Measurements from ENCODE around the gene EHD4. TPM values are rescaled to one million over a fixed set of nuclear protein-coding genes. Genes with fewer than 3 reads are reported as not detected.

EHD4 gene
- total RNA-seq, 1 donor from 2014 or later = 190 TPM

DNA sequence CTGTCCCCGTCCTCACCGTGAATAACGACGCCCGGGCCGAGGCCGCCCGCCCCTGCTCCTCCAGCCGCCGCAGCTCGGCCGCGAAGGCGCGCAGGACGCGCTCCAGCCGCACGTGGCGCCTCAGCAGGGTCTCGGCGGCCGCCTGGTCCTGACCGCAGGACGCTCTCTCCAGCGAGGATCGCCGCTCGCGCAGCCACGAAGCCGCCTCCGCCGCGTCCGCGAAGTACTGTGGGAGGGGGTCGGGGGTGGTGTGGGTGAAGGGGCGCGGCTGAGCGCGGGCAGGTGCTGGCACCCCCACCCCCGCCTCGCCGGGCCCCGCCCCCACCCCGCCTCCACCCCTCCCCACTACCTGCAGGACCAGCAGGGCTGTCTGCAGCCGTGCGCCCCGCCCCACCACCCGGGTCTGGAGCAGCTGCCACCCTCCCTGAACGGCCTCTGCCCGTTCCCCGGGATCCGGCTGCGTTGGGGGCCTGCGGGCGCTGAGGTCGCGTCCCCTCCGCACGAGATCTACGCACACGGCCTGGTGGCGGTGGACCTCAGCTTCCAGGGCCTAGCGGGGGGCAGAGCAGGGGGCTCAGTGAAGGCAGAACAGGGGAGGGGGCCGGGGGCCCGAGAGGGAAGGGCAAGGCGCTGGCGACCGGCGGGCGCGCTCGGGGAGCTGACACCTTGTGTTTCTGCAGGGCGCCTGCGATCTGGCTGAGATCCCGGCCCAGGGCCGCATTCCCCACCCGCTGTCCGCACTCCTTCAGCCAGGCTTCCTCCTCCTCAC lies 90.3 kb downstream of the EHD4 start:
- no peak for DNase-seq (ENCODE audit: low read depth, low spot score)

DNA sequence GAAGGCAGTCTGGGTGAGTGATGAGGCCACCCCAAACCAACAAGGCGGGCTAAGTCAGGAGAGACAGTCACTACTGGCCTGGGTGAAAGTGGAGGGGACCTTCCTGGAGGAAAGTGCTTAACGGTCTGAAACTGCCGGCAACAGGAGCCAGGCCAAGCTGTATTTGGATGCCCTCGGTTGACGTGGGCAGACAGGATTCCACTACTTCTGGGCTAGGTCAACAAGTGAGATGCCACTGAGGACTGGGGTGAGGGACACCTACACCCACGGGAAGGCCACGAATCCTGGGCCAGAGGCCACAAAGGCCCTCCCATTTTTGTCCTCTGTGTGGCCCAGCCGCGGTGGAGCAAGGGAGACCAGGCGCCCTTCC lies 90.8 kb downstream of the EHD4 start:
- no peak for DNase-seq (ENCODE audit: low read depth, low spot score)

DNA sequence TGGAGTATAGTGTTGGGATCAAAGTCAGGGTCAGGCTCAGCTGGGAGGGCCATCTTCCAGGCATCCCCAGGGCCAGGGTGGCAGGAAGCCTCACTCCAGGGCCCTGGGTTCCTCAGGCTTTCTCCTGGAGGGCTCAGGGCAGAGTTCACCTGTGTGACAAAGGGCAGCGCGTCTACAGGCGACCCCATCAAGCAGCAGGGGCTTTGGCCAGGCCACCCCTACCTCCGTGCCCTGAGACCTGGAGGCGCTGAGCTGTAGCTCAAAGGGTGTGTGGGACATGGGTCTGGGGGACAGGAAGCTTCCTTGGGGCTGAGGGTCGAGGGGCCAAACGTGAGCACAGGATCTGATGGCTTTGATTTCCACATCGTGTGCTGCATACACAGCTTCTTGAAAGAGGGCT lies 91.3 kb downstream of the EHD4 start:
- DNase-seq (ENCODE audit: low read depth, low spot score) = no peak

DNA sequence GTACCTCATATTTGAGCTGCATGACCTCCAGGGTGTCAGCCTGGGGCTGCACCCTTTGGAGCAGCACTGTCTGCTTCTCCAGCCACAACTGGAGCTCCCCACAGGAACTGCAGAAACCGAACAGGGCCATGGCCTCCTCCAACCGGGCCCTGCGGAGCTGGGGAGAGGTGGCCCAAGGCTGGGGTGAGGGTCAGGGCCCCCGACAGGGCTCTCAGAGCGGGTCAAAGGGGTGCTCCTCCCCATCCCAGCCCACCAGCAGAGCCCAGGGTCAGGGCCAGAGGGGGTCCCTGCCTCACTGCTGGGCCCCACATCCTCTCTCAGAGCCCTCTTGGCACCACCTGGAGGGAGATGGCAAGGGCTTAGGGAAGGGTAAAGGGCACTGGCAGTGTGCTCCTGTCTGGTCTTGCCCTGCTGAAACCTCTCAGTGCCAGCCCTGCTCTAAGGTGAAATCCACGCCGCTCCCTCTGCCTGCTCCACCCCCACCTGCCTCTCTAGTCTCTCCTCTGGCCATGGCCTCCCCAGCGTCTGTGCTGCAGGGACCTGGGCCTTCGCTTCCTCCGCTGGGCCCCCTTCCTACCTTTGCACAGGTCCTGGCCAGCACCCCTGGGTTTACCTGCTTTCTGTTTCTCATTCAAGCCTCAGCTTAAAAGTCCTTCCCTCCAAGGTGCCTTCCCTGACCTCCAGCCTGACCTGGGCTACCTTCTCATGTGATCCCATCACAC lies 92.0 kb downstream of the EHD4 start:
- no peak for DNase-seq (ENCODE audit: low read depth, low spot score)

DNA sequence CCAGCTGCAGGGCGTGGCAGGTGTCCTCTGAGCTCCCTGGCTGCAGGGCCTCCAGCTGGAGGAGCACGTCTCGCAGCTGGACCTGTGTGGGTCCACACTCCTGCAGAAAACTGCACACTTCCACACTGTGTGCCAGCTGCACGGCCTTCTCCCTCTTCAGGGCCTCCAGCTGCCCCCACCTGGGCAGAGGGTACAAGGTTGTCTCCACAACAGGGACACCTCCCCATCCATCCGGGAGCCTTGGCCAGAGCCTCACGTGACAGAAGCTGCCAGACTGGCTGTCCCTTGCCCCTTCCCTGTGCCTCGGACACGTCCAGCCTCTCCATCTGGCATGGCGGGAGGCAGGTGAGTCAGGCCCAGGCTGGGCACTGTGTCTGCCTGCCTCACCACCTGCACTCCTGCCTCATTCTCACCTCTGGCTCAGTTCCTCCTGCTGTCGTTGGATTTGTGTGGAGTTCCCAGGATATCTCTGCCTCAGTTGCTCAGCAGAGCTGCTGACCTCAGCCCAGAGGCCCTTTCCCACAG lies 93.0 kb downstream of the EHD4 start:
- DNase-seq (ENCODE audit: low read depth, low spot score) = no peak

DNA sequence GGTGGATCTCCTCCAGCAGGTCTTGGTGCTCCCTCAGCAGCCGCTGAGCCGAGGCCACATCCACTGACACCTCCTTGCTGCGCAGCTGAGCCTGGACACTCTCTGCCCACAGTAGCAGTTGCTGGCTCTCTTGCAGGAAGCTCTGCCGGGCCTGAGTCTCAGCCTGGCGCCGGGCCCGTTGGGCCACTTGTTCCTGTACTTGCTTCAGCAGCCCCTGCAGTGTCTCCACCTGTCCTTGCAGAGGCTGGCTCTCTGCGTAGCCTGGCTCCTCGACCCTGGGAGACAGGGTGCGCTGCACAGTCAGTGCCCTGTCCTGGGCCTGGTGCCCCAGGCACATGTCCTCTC lies 94.0 kb downstream of the EHD4 start:
- no peak for DNase-seq (ENCODE audit: low read depth, low spot score)

DNA sequence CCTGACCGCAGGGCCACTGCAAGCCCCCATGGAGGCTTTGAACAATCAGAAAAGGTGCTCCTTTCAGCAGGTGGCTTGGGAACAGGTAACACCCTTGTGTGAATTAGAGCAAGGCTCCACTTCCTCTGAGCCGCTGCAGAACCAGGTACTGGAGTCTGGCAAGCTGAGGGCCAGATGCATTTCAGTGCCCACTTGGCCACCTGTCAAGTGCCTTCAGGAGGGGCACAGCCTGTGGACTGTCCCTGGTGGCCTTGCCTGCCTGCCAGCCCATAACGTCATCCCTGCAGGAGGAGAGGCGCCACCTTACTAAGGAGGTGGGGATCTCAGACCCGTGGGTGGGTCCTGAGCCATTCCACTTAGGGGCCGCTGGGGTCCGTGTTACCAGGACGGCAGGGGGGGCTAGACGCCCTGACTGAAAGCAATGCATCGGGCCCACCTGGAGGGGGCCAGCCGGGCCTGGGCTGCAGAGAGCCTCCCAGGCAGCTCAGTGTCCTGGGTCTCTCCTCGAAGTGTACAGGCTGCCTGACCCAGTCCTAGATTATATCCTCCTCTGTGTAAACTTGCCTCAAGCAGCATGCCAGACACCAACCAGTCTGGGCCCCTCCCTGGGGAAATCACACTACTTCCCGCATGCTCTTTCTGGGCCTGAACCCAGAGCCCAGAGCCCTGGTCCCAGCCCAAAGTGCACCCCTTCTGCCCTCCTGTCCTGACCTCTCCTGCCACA lies 94.6 kb downstream of the EHD4 start:
- no peak for DNase-seq (ENCODE audit: low read depth, low spot score)

DNA sequence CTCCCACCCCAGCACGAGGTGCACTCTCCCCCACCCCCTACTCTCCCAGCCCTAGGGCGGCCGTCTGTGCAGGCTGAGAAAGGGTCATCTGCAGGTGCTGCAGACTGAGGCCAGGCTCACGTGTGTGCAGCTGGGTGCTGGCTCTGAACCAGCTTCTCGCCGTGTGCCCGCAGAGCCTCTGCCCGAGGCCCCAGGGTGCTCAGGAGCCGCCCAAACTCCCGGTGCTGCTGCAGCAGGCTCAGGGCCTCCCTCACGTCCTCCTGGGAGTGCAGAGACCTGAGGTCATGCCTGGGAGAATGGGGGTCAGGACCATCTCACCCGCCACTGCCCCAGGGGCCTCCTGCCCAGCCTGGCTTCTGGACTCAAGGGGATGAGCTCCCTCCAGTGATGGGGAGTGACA lies 95.7 kb downstream of the EHD4 start:
- no peak for DNase-seq (ENCODE audit: low read depth, low spot score)

DNA sequence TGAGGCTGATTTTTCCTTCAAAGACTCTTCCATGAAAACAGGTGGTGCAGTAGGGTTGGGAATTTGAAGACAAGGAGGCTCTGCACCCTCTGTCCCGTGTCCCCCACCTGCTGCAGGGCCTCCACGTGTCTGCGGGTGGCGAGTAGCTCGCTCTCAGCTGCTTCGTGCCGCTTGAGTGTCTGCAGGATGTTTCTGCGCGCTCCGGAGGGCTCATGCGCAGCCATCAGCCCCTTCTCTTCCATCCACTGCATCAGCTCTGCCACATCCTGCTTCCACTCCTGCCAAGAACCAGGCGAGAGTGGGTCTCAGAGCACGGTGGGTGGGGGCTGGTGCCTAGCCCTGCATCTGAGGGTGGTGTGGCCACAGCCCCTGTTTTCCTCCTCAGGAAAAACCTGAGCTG lies 96.3 kb downstream of the EHD4 start:
- no peak for DNase-seq (ENCODE audit: low read depth, low spot score)

DNA sequence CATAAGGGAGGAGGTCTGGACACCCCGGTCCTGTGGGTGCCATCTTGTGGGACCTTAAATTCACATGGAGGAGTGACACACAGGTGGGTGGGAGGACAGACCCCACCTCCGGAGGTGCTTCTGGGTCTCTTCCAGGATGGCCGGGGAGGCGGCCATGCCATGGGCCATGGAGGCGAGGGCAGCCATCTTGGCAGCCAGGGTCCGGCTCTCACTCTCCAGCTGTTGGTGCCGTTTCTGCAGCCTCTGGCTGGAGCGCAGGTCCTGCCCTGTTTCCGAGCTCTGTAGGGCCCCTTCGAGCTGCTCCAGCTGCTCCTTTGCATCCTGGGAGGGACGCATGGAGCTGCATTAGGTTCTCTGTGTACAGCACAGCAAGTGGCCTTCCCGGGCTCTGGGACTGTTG lies 97.6 kb downstream of the EHD4 start:
- no peak for DNase-seq (ENCODE audit: low read depth, low spot score)

DNA sequence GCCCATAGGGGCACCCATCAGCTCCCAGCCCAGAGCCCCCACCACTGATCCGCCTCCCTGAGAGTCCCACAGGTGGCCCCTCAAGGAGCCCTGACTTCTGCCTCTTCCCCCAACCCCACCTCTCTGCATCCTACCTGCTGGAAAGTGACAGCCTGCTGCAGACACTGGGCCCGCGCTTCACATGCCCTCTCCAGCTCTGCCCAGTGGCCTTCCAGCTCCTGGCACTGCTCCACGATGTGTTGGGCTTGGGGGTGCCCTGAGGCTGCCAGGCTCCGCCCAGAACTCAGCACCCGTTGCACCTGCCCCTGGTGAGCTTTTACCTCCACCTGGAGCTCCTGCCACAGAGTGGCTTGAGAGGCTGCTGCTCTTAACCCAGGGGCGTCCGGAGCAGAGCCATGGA lies 98.6 kb downstream of the EHD4 start:
- no peak for DNase-seq (ENCODE audit: low read depth, low spot score)

DNA sequence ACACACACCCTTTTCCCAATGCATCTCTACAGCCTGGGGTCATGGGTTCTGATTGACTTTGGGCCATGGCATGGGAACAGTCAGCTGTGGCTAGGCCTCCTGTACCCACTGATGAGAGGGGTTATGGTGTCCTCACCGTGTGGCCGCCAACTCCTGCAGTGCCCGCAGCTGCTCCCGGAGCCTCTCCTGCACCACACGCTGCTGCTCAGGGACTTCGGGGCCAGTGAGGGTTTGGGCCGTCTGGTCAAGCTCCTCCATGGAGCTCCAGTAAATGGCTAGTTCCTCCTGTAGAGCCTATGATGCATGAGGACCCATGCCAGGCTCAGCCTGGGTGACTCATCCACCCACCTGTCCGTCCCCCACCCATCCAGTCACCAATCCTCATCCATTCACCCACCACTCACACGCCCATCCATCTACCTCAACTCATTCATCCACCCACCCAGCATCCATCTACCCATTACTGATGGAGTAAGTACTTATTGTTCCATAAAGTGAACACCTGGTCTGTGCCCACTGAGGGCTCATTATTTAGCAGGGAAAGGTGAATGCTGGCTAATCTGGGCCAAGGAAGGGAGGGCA lies 100.1 kb downstream of the EHD4 start:
- DNase-seq (ENCODE audit: low read depth, low spot score) = no peak

DNA sequence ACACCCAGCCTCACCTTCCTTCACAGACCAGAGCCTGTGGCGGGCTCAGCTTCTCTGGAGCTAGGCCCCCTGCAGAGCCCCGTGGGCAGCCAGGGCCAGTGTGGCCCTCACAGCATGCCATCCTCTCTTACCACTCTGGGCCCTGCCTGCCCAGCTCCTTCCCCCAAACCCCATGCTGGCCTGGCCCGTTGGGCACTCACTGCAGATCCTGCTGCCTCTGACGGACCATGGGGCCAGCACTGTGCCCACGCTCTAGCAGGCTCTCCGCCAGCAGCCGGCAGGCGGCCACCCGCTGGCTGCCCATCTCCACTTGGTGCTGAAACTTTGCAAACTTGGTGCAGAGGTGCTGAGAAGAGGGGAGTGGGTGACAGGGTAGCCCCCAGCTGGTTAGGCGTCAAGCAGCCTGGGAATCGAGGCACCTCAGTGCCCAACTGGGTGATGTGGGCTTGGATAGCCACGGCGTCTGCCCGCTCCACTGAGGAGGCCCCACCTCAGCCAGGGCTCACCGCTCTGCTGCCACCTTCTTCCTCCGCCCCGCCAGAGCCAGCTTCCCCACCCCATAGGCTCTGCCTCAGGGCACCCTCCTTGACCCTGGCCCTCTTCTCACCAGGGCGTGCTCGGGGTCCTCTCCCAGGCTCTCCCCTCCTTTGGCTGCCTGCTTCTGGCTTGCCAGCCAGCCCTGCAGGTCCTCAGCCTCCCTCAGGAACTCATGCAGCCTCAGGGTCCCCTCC lies 101.0 kb downstream of the EHD4 start:
- DNase-seq (ENCODE audit: low read depth, low spot score) = no peak

DNA sequence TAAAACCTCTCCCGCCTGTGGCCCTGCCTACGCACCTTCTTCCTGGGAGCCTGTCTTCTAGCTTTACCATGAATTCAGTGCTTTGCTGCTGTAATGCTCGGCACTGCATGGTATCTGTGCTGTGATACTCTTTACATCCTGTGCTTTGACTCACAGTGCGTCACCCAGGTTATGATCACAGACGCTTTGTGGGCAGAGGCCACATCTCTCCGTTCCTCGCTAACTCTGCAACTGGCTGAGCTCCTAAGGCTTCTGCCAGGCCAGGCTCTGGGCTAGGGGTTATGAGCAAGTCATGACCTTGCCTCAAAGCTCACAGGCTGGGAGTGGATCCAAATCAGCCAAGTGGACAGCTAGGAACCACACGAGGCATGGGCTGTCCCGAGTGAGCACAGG lies 101.7 kb downstream of the EHD4 start:
- DNase-seq (ENCODE audit: low read depth, low spot score) = no peak

DNA sequence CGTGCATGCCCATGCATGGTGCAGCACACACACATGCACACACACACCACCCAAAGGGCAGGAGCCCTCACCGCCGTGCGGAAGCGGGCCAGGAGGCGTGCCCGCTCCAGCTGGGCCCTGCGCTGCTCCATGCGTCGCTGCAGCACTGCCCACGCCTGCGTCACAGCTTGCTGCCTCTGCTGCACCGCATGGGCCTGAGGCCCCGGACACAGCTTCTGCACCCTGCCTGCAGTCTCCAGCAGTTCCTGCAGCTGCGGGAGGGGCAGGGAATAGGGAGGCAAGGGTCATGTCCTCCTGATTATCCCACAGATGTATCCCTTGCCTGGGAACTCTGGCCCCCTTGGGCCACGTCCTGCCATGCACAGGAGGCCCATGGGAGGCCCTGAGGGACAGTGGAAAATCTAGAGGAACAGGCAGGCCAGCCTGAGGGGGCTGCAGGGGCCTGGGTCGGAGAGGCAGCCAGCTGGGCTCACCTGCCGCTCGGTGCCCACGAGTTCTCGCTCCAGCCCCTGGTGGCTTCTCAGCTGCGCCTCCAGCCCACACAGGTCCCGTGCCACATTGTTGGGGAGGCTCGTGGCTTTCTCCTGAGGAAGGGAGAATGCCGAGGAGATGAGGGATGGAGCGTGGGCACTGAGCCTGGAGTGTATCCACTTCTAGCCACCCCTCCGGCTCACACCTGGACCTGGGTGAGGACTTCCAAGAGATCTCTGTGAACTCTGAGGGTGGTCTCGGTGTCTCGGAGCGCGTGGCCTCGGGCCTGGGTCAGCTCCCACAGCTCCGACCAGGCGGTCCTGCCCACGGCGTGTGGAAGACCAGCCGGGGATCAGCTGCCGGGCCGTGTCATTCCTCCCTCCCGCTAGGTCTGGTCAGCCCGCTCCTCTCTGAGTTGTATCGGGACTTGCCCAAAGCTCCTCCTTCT lies 102.3 kb downstream of the EHD4 start:
- DNase-seq (ENCODE audit: low read depth, low spot score) = no peak

DNA sequence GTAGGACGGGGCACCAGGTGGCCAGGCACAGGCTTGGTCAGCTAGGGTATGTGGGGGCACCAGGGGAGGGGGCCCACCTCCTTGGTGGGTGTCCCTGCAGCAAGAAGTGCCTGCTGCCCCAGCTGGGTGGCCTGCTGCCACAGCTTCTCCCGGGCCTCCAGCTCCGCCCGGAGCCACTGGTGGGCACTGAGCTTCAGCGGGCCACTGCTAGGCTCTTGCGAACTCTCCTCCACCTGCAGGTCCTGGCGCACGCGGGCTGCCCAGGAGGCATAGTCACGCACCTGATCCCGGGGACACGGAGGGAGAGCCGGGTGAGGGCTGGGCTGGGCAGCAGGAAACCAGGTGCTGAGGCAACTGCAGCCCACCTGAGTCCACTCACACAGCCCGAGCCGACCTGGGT lies 104.0 kb downstream of the EHD4 start:
- no peak for DNase-seq (ENCODE audit: low read depth, low spot score)

DNA sequence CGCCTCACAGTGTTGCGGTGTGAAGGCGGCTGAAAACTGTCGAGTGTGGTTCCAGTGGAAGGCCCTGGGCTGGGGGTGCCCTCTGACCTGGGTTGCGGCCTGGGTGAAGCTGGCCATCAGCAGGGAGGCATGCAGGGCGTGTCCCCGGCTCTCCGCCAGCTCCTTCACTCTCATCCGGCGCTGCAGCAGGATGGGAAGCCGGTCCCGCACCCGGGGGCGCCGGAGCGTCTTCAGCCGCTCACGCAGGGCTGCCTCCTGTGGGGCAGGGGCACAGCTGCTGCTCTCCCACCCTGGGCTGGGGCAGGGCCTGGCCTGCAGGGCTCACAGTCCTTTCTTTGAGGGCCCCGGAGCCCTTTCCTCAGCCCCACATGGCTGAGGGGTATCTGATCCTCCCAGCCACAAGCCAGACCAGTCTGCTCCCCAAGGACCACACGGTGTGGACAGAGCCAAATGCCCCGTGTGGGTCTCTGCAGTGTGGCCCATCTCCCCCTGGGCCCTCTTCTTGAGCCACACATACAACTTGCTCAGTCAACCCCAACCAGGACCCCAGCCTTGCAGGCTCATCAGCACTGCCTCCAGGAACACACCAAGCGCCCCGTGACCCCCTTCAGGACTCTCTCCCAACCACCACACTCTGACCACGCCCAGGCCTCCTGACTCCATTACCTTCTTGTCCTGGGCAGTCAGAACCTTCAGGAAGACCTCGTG lies 105.3 kb downstream of the EHD4 start:
- DNase-seq (ENCODE audit: low read depth, low spot score) = no peak

DNA sequence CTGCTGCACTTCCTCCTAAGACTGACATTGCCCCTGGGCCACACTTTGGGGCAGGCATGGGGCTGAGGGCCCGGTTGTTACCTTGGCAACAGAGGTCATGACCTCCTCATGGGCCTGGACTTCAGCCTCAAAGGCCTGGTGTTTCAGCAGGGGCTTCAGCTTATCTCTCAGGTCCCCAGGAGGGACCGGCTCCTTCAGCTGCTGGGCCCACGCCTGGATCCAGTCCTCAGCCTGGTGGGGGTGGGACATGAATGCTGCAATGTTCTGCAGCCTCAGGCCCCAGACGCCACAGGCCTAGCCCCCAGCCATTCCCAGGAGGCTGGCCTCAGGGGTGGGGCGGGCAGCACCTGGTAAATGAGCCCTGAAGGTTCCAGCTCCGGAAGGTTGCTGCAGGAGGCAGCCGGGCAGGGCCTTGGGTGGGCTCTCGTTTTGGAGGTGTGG lies 106.1 kb downstream of the EHD4 start:
- DNase-seq (ENCODE audit: low read depth, low spot score) = no peak

DNA sequence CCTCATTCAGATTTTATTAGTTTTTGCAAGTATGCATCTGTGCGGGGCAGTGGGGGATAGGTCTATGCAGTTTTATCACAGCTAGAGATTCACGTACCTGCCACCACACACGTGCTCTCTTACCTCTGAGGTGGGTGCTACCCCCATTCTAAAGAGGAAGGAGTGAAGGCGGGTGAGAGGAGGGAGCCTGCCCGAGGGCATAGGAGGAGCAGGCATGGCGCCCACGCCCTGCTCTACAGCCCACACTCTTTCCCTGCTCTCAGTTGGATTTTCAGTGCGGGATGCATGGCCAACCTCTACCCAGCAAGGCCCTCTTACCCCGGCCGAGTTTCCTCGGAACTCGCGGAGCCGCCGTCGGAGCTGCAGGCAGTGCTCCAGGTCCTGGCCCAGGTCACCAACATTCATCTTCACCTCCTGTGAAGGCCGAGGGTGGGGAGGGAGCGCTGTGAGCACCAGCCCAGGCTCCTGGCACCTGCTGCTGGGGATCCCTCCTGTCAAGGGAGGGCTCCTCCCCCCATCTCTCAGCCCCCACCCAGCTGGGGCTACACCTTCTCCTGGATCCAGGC lies 106.8 kb downstream of the EHD4 start:
- no peak for DNase-seq (ENCODE audit: low read depth, low spot score)
